ENCODE measurements around the gene ABHD2.

- peak; percentile 83 for TF ChIP-seq ATF3 (IDR thresholded peaks at IDR 0.05)
- no peak; the same call in 1 of the 2 replicates for TF ChIP-seq ATF3 (CRISPR knock-in tag; conservative IDR thresholded peaks at IDR 0.05)
- TF ChIP-seq, protein P1, sequence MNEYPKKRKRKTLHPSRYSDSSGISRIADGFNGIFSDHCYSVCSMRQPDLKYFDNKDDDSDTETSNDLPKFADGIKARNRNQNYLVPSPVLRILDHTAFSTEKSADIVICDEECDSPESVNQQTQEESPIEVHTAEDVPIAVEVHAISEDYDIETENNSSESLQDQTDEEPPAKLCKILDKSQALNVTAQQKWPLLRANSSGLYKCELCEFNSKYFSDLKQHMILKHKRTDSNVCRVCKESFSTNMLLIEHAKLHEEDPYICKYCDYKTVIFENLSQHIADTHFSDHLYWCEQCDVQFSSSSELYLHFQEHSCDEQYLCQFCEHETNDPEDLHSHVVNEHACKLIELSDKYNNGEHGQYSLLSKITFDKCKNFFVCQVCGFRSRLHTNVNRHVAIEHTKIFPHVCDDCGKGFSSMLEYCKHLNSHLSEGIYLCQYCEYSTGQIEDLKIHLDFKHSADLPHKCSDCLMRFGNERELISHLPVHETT (CRISPR knock-in tag; conservative IDR thresholded peaks at IDR 0.05 in 1 of 2, IDR thresholded peaks at IDR 0.05 in 1 of 2) = no peak
- TF ChIP-seq ZFP91 (CRISPR knock-in tag; IDR thresholded peaks at IDR 0.05) = no peak
- peak; percentile 97 for TF ChIP-seq FOS (IDR thresholded peaks at IDR 0.05; ENCODE audit: extremely low read depth, insufficient read length)
- TF ChIP-seq MTA2 (IDR thresholded peaks at IDR 0.05; ENCODE audit: low read depth) = 0 out of 2 replicates have a peak, but pooled peaks have one; percentile 17
- peak; percentile 61 for TF ChIP-seq EP300 (IDR thresholded peaks at IDR 0.05; ENCODE audit: low read length)
Observed at GRCh38 chr15:89087830-89088604, at the start of gene ABHD2.
